WTC11 (cell line): ENCODE results near the gene DSTYK.

Experiments used
- CBFB ChIP-seq: sonication (generic); formaldehyde crosslinking; IDR thresholded peaks from 2 replicates; pipeline ENCODE4 v1.8.1; 2022; ENCODE audit warnings: mild to moderate bottlenecking, low read depth, missing genetic modification reagents
- GABPB1 ChIP-seq: sonication (generic); formaldehyde crosslinking; IDR thresholded peaks from 2 replicates; pipeline ENCODE4 v1.8.1; 2023; ENCODE audit warnings: mild to moderate bottlenecking, missing genetic modification reagents
- IRF2 ChIP-seq: sonication (generic); formaldehyde crosslinking; IDR thresholded peaks from 2 replicates; pipeline ENCODE4 v1.8.0; 2022; ENCODE audit warnings: low read depth, missing genetic modification reagents, borderline replicate concordance
- JUN ChIP-seq: sonication (generic); formaldehyde crosslinking; IDR thresholded peaks from 2 replicates; pipeline ENCODE4 v1.8.0; 2023; ENCODE audit warnings: mild to moderate bottlenecking, missing genetic modification reagents
- KAT7 ChIP-seq: sonication (generic); formaldehyde crosslinking; IDR thresholded peaks from 2 replicates; pipeline ENCODE4 v1.8.1; 2023; ENCODE audit warnings: missing genetic modification reagents, mild to moderate bottlenecking, borderline replicate concordance
- NFE2L1 ChIP-seq: sonication (generic); formaldehyde crosslinking; IDR thresholded peaks from 2 replicates; pipeline ENCODE4 v1.8.1; 2023; ENCODE audit warnings: missing genetic modification reagents
- NFYB ChIP-seq: sonication (generic); formaldehyde crosslinking; conservative IDR thresholded peaks from 2 replicates; pipeline ENCODE4 v1.8.0; 2022; ENCODE audit warnings: low read depth, missing genetic modification reagents
- RELA ChIP-seq: sonication (generic); formaldehyde crosslinking; IDR thresholded peaks from 2 replicates; pipeline ENCODE4 v1.8.1; 2022; ENCODE audit warnings: missing genetic modification reagents, mild to moderate bottlenecking, borderline replicate concordance
- ZNF263 ChIP-seq: sonication (generic); formaldehyde crosslinking; IDR thresholded peaks from 2 replicates; pipeline ENCODE4 v1.8.1; 2022; ENCODE audit warnings: low read depth, mild to moderate bottlenecking, moderate library complexity, missing genetic modification reagents
- TF ChIP-seq, protein P1 (sequence below): fragments of 200-600 bp; IDR thresholded peaks from 2 replicates; pipeline ENCODE4 v1.8.0; 2022; ENCODE audit warnings: antibody characterized with exemption
- TF ChIP-seq, protein P2 (sequence below): sonication (generic); formaldehyde crosslinking; IDR thresholded peaks from 2 replicates; pipeline ENCODE4 v1.8.1; 2022; ENCODE audit warnings: low read depth, missing genetic modification reagents, borderline replicate concordance
- TF ChIP-seq, protein P3 (sequence below): sonication (generic); formaldehyde crosslinking; IDR thresholded peaks from 2 replicates; pipeline ENCODE4 v1.8.1; 2023; ENCODE audit warnings: mild to moderate bottlenecking, missing genetic modification reagents, moderate library complexity
- TF ChIP-seq, protein P4 (sequence below): sonication (generic); formaldehyde crosslinking; IDR thresholded peaks from 2 replicates; pipeline ENCODE4 v1.8.0; 2022; ENCODE audit warnings: mild to moderate bottlenecking, missing genetic modification reagents
- TF ChIP-seq, protein P5 (sequence below): sonication (generic); formaldehyde crosslinking; IDR thresholded peaks from 2 replicates; pipeline ENCODE4 v1.8.1; 2022; ENCODE audit warnings: low read depth, mild to moderate bottlenecking, moderate library complexity, missing genetic modification reagents, borderline replicate concordance

DNA sequence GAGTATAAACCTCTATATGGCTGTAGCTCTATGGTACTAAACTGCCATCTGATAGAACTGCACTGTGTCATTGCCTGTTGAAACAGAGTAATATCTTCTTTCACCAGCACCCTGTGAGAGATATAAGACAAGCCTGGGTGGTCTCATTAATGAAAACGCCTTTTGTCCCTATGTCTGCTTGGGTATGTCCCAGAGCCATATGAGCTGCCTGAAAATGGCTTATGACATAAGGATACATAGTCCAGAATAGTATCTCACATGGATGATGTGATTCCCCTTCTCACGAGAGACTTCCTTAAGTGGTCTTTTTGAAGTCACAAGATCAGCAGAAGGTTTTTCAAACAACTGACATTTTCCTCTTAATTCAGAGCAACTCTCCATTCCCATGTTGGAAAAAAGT lies 8.9 kb upstream of the DSTYK start:
- TF ChIP-seq, protein P1, sequence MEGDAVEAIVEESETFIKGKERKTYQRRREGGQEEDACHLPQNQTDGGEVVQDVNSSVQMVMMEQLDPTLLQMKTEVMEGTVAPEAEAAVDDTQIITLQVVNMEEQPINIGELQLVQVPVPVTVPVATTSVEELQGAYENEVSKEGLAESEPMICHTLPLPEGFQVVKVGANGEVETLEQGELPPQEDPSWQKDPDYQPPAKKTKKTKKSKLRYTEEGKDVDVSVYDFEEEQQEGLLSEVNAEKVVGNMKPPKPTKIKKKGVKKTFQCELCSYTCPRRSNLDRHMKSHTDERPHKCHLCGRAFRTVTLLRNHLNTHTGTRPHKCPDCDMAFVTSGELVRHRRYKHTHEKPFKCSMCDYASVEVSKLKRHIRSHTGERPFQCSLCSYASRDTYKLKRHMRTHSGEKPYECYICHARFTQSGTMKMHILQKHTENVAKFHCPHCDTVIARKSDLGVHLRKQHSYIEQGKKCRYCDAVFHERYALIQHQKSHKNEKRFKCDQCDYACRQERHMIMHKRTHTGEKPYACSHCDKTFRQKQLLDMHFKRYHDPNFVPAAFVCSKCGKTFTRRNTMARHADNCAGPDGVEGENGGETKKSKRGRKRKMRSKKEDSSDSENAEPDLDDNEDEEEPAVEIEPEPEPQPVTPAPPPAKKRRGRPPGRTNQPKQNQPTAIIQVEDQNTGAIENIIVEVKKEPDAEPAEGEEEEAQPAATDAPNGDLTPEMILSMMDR: no peak
- TF ChIP-seq, protein P2, sequence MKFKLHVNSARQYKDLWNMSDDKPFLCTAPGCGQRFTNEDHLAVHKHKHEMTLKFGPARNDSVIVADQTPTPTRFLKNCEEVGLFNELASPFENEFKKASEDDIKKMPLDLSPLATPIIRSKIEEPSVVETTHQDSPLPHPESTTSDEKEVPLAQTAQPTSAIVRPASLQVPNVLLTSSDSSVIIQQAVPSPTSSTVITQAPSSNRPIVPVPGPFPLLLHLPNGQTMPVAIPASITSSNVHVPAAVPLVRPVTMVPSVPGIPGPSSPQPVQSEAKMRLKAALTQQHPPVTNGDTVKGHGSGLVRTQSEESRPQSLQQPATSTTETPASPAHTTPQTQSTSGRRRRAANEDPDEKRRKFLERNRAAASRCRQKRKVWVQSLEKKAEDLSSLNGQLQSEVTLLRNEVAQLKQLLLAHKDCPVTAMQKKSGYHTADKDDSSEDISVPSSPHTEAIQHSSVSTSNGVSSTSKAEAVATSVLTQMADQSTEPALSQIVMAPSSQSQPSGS (CRISPR knock-in tag): no peak
- TF ChIP-seq KAT7 (CRISPR knock-in tag) (no peak), CBFB (no peak), JUN (no peak), NFYB (CRISPR knock-in tag) (no peak), RELA (CRISPR knock-in tag) (no peak), IRF2 (no peak), GABPB1 (no peak), ZNF263 (CRISPR knock-in tag) (no peak), NFE2L1 (no peak)
- TF ChIP-seq, protein P3, sequence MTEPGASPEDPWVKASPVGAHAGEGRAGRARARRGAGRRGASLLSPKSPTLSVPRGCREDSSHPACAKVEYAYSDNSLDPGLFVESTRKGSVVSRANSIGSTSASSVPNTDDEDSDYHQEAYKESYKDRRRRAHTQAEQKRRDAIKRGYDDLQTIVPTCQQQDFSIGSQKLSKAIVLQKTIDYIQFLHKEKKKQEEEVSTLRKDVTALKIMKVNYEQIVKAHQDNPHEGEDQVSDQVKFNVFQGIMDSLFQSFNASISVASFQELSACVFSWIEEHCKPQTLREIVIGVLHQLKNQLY (CRISPR knock-in tag): no peak
- TF ChIP-seq, protein P4, sequence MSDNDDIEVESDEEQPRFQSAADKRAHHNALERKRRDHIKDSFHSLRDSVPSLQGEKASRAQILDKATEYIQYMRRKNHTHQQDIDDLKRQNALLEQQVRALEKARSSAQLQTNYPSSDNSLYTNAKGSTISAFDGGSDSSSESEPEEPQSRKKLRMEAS (CRISPR knock-in tag): no peak
- TF ChIP-seq, protein P5, sequence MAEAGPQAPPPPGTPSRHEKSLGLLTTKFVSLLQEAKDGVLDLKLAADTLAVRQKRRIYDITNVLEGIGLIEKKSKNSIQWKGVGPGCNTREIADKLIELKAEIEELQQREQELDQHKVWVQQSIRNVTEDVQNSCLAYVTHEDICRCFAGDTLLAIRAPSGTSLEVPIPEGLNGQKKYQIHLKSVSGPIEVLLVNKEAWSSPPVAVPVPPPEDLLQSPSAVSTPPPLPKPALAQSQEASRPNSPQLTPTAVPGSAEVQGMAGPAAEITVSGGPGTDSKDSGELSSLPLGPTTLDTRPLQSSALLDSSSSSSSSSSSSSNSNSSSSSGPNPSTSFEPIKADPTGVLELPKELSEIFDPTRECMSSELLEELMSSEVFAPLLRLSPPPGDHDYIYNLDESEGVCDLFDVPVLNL: no peak
